ENCODE results near the gene ATP6V1B1. TPM values are rescaled to one million over a fixed set of nuclear protein-coding genes. Genes with fewer than 3 reads are reported as not detected.

ATP6V1B1 gene
- total and polyA plus RNA-seq, 9 of the 15 experiments (the other 6 are each of a cell fraction or from before 2014, with no cell fraction given), result not detected

GRCh38 chr2:70994699-70995425, 59.2 kb downstream of the ATP6V1B1 start, which contains the start of gene TEX261 (continued):
- no peak for TF ChIP-seq ZEB2 (IDR thresholded peaks at IDR 0.05)
- peak in 1 of 2 experiments; percentile 47; a peak in 1 of 4 replicates for TF ChIP-seq UBTF (IDR thresholded peaks at IDR 0.05; ENCODE audit: borderline replicate concordance in 1 of 2, low read depth in 2 of 2, low read length in 2 of 2)
- no peak for TF ChIP-seq HMBOX1 (IDR thresholded peaks at IDR 0.05)
- 0 out of 2 replicates have a peak, but pooled peaks have one; percentile 54 for TF ChIP-seq SUPT5H (IDR thresholded peaks at IDR 0.05)
- no peak; the same call in 1 of the 2 replicates for TF ChIP-seq CREB3L1 (IDR thresholded peaks at IDR 0.05; ENCODE audit: borderline replicate concordance, low read depth)
- TF ChIP-seq GTF2A2 (tag; IDR thresholded peaks at IDR 0.05), result no peak
- TF ChIP-seq EP300 (IDR thresholded peaks at IDR 0.05; ENCODE audit: low read length), result 0 out of 2 replicates have a peak, but pooled peaks have one; percentile 6
- TF ChIP-seq SOX6 (IDR thresholded peaks at IDR 0.05), result peak; percentile 37; the same call in 1 of the 2 replicates
- TF ChIP-seq ZBTB8A (IDR thresholded peaks at IDR 0.05; ENCODE audit: partially characterized antibody), result no peak
- TF ChIP-seq KDM5B (IDR thresholded peaks at IDR 0.05; ENCODE audit: insufficient replicate concordance, low read depth, low read length), result peak; percentile 72
- no peak for TF ChIP-seq ZFP1 (CRISPR knock-in tag; IDR thresholded peaks at IDR 0.05)
- TF ChIP-seq SMARCB1 (IDR thresholded peaks at IDR 0.05; ENCODE audit: insufficient read length, low read depth), result no peak
- TF ChIP-seq ZNF263 (CRISPR knock-in tag; IDR thresholded peaks at IDR 0.05; ENCODE audit: borderline replicate concordance), result no peak
- peak; percentile 84 for TF ChIP-seq SP2 (IDR thresholded peaks at IDR 0.05; ENCODE audit: extremely low read depth, low read depth, low read length, poor library complexity, severe bottlenecking)
- TF ChIP-seq ZNF134 (CRISPR knock-in tag; conservative IDR thresholded peaks at IDR 0.05), result no peak
- no peak for TF ChIP-seq ZNF395 (CRISPR knock-in tag; IDR thresholded peaks at IDR 0.05)
- no peak for TF ChIP-seq ZNF408 (CRISPR knock-in tag; IDR thresholded peaks at IDR 0.05; ENCODE audit: low read depth)
